Ishikawa (cell line): Measurements from ENCODE around the gene TBC1D17.

Experiments used
- CEBPB ChIP-seq: IDR thresholded peaks from 2 replicates; pipeline ENCODE4 v1.6.1; 2012
- CREB1 ChIP-seq: IDR thresholded peaks from 2 replicates; pipeline ENCODE4 v1.6.1; 2012; ENCODE audit warnings: low read depth
- EGR1 ChIP-seq: IDR thresholded peaks from 2 replicates; pipeline ENCODE4 v1.6.1; 2012
- EP300 ChIP-seq: IDR thresholded peaks from 2 replicates; pipeline ENCODE4 v1.6.1; 2012; ENCODE audit warnings: borderline replicate concordance
- FOXM1 ChIP-seq: IDR thresholded peaks from 2 replicates; pipeline ENCODE4 v1.6.1; 2012; ENCODE audit warnings: low read depth, borderline replicate concordance
- MAX ChIP-seq: IDR thresholded peaks from 2 replicates; pipeline ENCODE4 v1.6.1; 2012
- NFIC ChIP-seq: IDR thresholded peaks from 2 replicates; pipeline ENCODE4 v1.6.1; 2012
- RAD21 ChIP-seq: IDR thresholded peaks from 2 replicates; pipeline ENCODE4 v1.6.1; 2012; ENCODE audit warnings: low read depth
- REST ChIP-seq: IDR thresholded peaks from 2 replicates; pipeline ENCODE4 v1.6.1; 2012; ENCODE audit warnings: low read depth, mild to moderate bottlenecking
- TAF1 ChIP-seq: IDR thresholded peaks from 2 replicates; pipeline ENCODE4 v1.6.1; 2012; ENCODE audit warnings: low read depth, mild to moderate bottlenecking
- TCF12 ChIP-seq: IDR thresholded peaks from 2 replicates; pipeline ENCODE4 v1.6.1; 2012; ENCODE audit warnings: low read depth
- TEAD4 ChIP-seq: IDR thresholded peaks from 2 replicates; pipeline ENCODE4 v1.6.1; 2012
- USF1 ChIP-seq: IDR thresholded peaks from 2 replicates; pipeline ENCODE4 v1.6.1; 2012
- YY1 ChIP-seq: IDR thresholded peaks from 2 replicates; pipeline ENCODE4 v1.6.1; 2012; ENCODE audit warnings: low read depth
- ZBTB7A ChIP-seq: IDR thresholded peaks from 2 replicates; pipeline ENCODE4 v1.6.1; 2012; ENCODE audit warnings: low read depth

TBC1D17 gene

GRCh38 chr19:49887037-49887664 lies 9.6 kb downstream of the TBC1D17 start:
- TF ChIP-seq CREB1: no peak
- no peak for TF ChIP-seq TAF1

- TF ChIP-seq TEAD4: no peak
- TF ChIP-seq REST: no peak
- no peak for TF ChIP-seq TAF1
- no peak for TF ChIP-seq CEBPB
- TF ChIP-seq EGR1: no peak
Observed at GRCh38 chr19:49887665-49888509, 10.4 kb downstream of the TBC1D17 start.

DNA sequence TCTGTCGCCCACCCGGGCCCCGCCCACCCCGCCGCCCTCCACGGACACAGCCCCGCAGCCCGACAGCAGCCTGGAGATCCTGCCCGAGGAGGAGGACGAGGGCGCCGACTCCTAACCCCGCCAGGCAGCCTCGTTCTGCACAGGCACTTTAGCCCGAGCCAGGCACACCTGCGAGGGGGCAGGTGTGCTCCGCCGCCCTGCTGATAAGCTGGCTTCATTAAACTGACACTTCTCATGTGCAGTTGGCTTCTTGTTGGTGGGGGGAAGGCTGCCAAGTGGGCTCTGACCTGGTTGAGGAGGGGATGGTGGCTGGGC lies 11.0 kb downstream of the TBC1D17 start:
- TF ChIP-seq TEAD4 (no peak), EGR1 (no peak), TCF12 (no peak), CEBPB (no peak), RAD21 (no peak), EP300 (no peak), MAX (no peak), TAF1 (no peak), YY1 (no peak), NFIC (no peak), REST (no peak), CREB1 (no peak), FOXM1 (no peak), USF1 (no peak), ZBTB7A (no peak)

DNA sequence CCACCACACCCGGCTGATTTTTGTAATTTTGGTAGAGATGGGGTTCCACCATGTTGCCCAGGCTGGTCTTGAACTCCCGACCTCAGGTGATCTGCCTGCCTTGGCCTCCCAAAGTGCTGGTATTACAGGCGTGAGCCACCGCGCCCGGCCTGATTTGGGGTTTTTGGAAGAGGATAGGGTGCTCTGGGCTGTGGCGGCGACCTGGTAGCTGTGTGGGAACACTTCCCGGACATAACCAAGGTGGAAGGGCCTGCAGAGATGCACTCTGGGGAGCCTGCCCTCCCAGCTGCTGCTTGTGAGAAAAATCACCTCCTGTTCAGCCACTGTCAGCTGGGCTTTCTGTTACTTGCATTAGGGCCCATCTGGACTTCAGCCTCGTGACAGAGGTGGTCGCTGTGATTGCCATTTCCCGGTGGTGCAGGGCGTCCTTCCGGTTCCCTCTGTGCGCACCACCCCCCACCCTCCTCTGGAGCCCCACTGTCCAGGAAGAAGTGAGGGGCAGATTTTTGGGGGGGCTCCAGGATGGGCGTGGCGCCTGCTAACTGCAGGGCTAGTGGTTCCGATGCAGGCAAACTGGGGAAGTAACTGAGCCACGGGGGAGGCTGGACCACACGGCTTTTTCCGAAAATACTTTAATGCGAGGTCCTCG lies 11.7 kb downstream of the TBC1D17 start:
- TF ChIP-seq CREB1: no peak
- TF ChIP-seq YY1: no peak
- no peak for TF ChIP-seq FOXM1
- TF ChIP-seq REST: no peak
- no peak for TF ChIP-seq ZBTB7A
- TF ChIP-seq EGR1: no peak
- TF ChIP-seq EP300: no peak
- no peak for TF ChIP-seq CEBPB
- no peak for TF ChIP-seq MAX
- TF ChIP-seq USF1: no peak
- no peak for TF ChIP-seq TAF1
- TF ChIP-seq NFIC: no peak
